ENCODE results near the gene ZGPAT.

ZGPAT gene

GRCh38 chr20:63747622-63748069 lies 39.8 kb downstream of the ZGPAT start:
- DNase-seq = no peak

- DNase-seq = no peak
Observed at GRCh38 chr20:63748070-63748933, 40.5 kb downstream of the ZGPAT start.

GRCh38 chr20:63748934-63749270 lies 41.1 kb downstream of the ZGPAT start:
- no peak for DNase-seq

GRCh38 chr20:63749597-63750508 lies 42.0 kb downstream of the ZGPAT start:
- DNase-seq = no peak

DNA sequence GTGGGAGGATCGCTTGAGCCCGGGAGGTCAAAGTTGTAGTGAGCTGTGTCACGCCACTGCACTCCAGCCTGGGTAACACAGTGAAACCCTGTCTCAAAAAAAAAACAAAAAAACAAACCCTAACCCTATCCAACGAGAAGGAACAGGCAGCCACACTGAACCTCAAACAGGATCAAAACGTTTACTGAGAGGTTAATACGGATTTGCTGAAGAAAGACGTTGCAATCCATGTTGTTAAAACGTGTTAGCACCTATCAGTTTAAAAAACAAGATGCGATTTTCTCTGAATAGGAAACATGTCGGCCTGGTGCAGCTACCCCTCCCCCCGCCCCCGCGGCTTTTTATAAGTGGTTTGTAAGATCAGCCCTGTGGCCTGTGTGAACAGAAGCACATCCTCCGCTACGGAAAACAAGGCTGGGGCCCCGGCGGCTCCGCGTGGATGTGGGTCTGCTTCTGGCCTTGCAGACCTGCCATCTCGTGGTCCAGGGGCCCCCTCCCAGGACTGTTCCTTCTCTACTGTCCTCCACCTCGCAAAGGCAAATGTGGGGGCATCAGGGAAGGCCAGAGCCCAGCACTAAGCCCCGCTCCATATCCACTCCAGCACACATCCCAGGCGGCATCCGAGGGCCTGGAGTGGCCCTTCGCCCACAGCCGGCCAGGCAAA lies 43.1 kb downstream of the ZGPAT start:
- no peak for DNase-seq

GRCh38 chr20:63751471-63752271 lies 43.8 kb downstream of the ZGPAT start:
- no peak for DNase-seq

- no peak for DNase-seq
Observed at GRCh38 chr20:63752411-63753101, 44.7 kb downstream of the ZGPAT start.

GRCh38 chr20:63753381-63753780 lies 45.5 kb downstream of the ZGPAT start:
- DNase-seq = no peak

- DNase-seq = no peak
Observed at GRCh38 chr20:63754008-63754407, 46.2 kb downstream of the ZGPAT start.

DNA sequence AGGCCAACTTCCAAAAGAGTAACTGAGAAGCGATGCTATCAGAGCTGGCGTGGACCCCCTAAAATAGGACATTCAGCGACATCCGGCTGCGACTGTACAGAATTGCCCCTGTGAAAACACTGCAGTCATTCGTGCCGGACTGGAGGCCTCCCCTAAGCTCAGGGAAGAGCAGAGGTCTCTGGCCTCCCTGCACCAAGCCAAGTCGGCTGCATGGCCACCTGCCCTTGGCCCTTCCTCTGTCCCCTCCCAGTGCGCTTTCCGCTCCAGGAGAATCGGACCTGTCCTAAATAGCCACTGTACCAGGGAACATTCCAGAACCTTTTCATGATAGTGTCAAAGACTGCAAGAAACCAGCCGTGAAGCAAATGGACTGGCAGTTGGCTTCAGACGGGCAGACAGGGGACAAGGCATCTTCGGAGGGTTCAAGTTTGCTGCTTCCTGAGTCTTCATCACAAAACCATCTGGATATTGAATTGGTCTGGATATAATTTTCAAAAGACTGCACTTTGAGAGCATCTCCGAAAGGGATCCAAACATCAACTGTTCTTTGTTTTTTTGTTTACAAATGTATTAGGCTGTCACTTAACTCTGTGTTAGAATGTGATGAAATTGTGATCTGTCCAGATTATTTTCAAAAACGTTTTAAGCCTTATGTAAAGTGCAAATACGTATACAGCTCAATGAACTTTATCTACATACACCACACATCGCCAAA lies 48.3 kb downstream of the ZGPAT start:
- DNase-seq = no peak

DNA sequence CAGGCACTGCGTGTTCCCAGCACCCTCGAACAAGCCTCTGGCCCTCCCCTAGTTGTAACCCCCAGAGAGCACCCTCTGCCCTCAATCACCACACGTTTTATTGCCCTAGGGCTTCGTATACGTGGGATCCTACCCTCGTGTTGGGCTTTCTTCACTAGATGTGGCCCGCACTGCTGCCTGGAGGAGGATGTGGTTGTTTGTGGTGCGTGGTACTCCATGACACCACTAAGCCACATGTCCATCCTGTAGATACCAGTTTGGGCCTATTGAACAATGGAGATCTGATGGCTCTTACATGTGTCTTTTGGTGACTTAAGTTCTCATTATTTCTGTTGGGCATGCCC lies 48.8 kb downstream of the ZGPAT start:
- no peak for DNase-seq

GRCh38 chr20:63758152-63758551 lies 50.3 kb downstream of the ZGPAT start:
- DNase-seq = no peak

- no peak for DNase-seq
Observed at GRCh38 chr20:63759377-63759901, 51.6 kb downstream of the ZGPAT start.

- DNase-seq = no peak
Observed at GRCh38 chr20:63765082-63765873, 57.4 kb downstream of the ZGPAT start.

DNA sequence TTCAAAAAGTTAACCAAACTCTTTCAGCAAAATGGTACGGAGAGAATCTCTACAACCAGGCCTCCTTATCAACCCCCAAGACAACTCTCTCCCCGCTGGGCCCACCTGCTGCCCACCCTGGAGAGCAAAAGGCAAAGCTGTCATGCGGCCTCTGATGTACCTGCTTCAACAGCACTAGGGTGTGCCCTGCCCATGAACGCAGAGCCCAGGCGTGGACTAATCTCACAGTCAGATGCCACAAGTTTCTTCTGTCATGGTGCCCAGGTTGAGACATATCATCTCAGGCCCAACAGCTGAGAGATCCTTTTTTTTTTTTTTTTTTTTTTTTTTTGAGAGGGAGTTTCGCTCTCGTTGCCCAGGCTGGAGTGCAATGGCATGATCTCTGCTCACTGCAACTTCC lies 58.1 kb downstream of the ZGPAT start:
- no peak for DNase-seq

- no peak for DNase-seq
Observed at GRCh38 chr20:63766695-63767426, 59.0 kb downstream of the ZGPAT start.

GRCh38 chr20:63767456-63767855 lies 59.6 kb downstream of the ZGPAT start:
- DNase-seq = no peak

GRCh38 chr20:63767886-63768285 lies 60.0 kb downstream of the ZGPAT start:
- DNase-seq = no peak

All from NCI-H510A (cell line).